ENCODE measurements around the gene PTPRO. TPM values are rescaled to one million over a fixed set of nuclear protein-coding genes. Genes with fewer than 3 reads are reported as not detected.

Gene PTPRO
- total RNA-seq, 1 experiment from 2014 or later = 0.22 TPM

DNA sequence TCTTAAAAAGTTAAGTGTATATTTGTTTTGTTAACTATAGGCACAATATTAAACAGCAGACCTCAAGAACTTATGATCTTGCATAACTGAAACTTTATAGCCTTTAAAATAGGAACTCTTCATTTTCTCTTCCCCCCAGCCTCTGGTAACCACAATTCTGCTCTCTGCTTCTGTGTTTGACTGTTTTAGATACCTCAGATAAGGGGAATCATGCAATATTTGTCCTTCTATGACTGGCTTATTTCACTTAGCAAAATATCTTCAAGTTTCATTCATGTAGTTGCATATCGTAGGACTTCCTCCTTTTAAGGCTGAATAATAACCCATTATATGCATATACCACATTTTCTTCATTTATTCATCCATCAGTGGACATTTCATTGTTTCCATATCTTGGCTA, 131.3 kb downstream of the PTPRO start:
- no peak for DNase-seq
- no peak overlapping the region for H3K27ac ChIP-seq
- H3K9me3 ChIP-seq (replicated peaks) = no peaks in the 10 kb centered on the region
- no peaks in the 10 kb centered on the region for H3K27me3 ChIP-seq
- H3K4me1 ChIP-seq = no peaks in the 10 kb centered on the region
- no peak overlapping the region for H3K4me3 ChIP-seq
- no peaks in the 10 kb centered on the region for H3K36me3 ChIP-seq

DNA sequence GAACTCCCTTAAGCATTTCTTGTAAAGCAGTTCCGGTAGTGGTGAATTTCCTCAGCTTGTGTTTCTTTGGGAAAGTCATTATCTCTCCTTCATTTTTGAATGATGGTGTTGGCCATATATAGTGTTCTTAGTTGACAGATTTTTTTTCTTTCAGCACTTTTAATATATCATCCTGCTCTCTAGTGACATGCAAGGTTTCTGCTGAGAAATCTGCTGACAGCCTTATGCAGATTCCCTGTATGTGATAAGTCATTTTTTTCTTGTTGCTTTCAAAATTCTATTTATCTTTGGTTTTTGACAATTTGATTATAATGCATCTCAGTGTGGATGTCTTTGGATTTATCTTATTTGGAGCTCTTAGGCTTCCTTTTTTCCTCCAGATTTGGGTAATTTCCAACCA, 135.7 kb downstream of the PTPRO start:
- DNase-seq = no peak
- H3K27me3 ChIP-seq = no peaks in the 10 kb centered on the region
- no peak overlapping the region for H3K4me3 ChIP-seq
- H3K27ac ChIP-seq = no peak overlapping the region
- no peaks in the 10 kb centered on the region for H3K9me3 ChIP-seq (replicated peaks)
- no peaks in the 10 kb centered on the region for H3K4me1 ChIP-seq
- no peaks in the 10 kb centered on the region for H3K36me3 ChIP-seq

DNA sequence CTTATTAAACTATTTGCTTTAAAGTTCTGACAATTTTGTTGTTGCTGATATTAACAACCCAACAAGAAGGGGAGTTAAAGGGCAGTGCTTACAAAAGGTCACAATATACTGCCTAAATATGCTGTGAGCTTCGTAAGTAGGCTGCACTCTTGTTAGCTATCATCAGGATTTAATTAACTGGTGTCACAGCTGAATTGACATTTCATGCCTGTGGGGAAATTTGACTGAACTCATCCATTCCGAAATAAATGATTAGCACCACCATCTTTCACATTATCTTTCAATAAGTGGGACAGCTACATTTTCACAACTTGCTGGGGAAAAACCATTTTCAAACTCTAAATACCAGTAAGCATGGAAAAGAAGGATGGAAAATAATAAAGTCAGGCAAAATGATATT, 146.6 kb downstream of the PTPRO start:
- H3K4me1 ChIP-seq = no peaks in the 10 kb centered on the region
- H3K4me3 ChIP-seq = no peak overlapping the region
- no peaks in the 10 kb centered on the region for H3K36me3 ChIP-seq
- DNase-seq = no peak
- H3K9me3 ChIP-seq (replicated peaks) = no peaks in the 10 kb centered on the region
- no peak overlapping the region for H3K27ac ChIP-seq
- no peaks in the 10 kb centered on the region for H3K27me3 ChIP-seq

DNA sequence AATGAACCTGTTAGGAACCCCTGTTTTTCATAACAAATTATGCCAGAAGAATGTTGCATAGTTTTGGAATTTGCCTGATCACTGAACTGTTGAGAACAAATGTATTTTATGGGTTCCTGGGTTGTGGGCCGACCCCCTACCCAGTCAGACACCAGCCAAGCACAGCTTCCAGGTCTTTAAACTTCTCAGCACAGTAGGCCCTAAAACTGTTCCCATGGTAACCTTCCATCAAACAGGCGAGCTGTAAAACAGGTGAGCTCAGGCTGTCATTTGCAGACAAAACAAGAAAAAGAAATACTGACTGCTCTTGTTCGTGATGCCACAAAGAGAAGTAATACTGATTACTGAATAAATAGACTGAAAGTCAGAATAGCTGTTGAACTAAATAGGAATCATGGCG, 147.0 kb downstream of the PTPRO start:
- Histone ChIP-seq H3K36me3 (no peaks in the 10 kb centered on the region), H3K4me1 (no peaks in the 10 kb centered on the region), H3K9me3 (replicated peaks) (no peaks in the 10 kb centered on the region), H3K4me3 (no peak overlapping the region), H3K27ac (no peak overlapping the region), H3K27me3 (no peaks in the 10 kb centered on the region)
- DNase-seq = no peak

DNA sequence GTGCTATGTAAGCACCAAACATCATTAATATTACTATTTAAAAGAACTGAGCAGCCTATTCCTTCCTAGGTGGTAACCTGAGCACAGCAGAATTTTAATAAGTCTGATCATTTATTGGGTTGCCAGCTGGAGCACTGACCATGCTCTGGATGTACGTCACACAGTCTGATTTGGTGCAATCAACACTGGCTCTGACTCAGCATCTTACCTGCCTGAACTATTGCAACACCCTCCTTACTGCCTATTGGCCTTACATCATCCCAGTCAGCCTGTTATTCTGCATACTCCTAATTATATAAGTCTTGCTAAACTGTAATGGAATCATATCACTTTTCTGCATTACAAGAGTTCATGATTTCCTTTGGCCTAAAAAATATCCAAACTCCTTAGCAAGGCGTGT, 149.7 kb downstream of the PTPRO start:
- Histone ChIP-seq H3K9me3 (replicated peaks) (no peaks in the 10 kb centered on the region), H3K36me3 (no peaks in the 10 kb centered on the region), H3K4me3 (no peak overlapping the region), H3K27me3 (no peaks in the 10 kb centered on the region), H3K27ac (no peak overlapping the region), H3K4me1 (no peaks in the 10 kb centered on the region)
- DNase-seq = no peak

DNA sequence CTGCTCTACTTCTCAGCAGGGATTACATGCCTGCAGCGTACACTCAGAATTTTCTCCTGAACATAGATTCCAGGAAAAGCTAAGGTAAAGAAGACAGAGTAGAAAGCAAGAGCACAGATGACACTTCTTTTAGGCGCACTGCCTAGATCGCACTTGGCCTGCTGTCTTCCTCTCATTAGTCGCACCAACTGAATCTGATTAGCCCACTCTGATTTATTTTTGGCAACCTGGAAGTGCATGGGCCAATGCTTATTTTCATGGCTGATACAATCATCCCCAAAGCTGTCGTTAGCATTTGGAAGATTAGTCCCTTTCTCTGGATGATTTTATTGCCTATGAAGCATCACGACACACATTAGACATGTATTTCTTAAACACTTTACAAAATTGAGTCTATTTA, 152.5 kb downstream of the PTPRO start:
- H3K9me3 ChIP-seq (replicated peaks) = no peaks in the 10 kb centered on the region
- no peaks in the 10 kb centered on the region for H3K27me3 ChIP-seq
- no peak overlapping the region for H3K4me3 ChIP-seq
- H3K36me3 ChIP-seq = no peaks in the 10 kb centered on the region
- H3K27ac ChIP-seq = no peak overlapping the region
- no peaks in the 10 kb centered on the region for H3K4me1 ChIP-seq
- DNase-seq = no peak

DNA sequence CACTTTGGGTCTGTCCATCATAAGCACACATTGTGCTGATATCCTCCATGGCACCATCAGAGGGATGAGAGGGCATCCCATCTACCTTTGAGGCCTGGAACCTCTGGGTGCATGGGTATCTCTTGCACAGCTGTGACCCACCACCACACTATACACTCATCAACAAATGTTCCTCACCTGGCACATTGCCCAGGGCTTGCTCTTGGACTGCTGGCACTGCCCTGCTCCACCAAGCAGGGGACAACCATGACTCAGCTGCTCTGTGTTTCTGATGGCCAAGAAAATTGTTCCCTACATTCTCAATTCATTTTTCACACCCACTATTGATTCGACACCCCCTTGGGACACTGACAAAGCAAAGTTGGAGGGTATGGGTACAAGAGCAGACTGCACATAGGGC, 155.5 kb downstream of the PTPRO start:
- H3K4me3 ChIP-seq = no peak overlapping the region
- no peaks in the 10 kb centered on the region for H3K36me3 ChIP-seq
- peak; percentile 4 to 5 for DNase-seq
- no peak overlapping the region for H3K27ac ChIP-seq
- no peaks in the 10 kb centered on the region for H3K27me3 ChIP-seq
- no peaks in the 10 kb centered on the region for H3K4me1 ChIP-seq
- no peaks in the 10 kb centered on the region for H3K9me3 ChIP-seq (replicated peaks)

DNA sequence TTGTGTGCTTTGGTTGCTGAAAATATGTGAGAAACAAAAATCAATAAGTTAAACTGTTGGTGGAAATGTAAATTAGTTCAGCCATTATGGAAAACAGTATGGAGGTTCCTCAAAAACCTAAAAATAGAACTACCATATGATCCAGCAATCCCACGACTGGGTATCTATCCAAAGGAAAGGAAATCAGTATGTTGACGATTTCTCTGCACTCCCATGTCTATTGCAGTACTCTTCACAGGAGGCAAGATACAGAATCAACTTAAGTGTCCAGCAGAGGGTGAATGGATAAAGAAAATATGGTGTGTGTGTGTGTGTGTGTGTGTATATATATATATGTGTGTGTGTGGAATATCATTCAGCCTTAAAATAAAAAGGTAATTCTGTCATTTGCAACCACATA, 159.5 kb downstream of the PTPRO start:
- no peaks in the 10 kb centered on the region for H3K27me3 ChIP-seq
- no peak overlapping the region for H3K27ac ChIP-seq
- no peaks in the 10 kb centered on the region for H3K9me3 ChIP-seq (replicated peaks)
- DNase-seq = no peak
- no peak overlapping the region for H3K4me3 ChIP-seq
- no peaks in the 10 kb centered on the region for H3K36me3 ChIP-seq
- no peaks in the 10 kb centered on the region for H3K4me1 ChIP-seq

DNA sequence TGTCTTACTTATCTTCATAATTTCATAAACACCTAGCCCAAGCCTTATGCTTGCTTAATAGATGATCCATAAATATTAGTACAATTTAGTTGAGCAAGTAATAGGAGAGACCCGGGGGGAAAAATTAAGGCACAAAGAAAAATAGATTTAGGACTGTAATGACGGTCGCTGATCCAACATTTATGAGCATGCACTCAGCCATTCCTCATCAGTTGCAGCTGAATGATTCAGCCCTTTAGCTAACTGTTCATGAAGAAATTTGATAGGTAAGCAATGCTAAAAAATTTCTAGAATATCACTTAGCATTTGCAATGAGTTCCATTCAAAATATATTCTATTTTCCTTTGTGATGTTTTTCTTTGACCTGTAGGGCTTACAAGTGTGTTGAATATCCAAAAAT, 163.2 kb downstream of the PTPRO start:
- H3K4me1 ChIP-seq = no peaks in the 10 kb centered on the region
- no peak overlapping the region for H3K27ac ChIP-seq
- H3K4me3 ChIP-seq = no peak overlapping the region
- H3K9me3 ChIP-seq (replicated peaks) = no peaks in the 10 kb centered on the region
- H3K36me3 ChIP-seq = no peaks in the 10 kb centered on the region
- no peaks in the 10 kb centered on the region for H3K27me3 ChIP-seq
- DNase-seq = no peak

DNA sequence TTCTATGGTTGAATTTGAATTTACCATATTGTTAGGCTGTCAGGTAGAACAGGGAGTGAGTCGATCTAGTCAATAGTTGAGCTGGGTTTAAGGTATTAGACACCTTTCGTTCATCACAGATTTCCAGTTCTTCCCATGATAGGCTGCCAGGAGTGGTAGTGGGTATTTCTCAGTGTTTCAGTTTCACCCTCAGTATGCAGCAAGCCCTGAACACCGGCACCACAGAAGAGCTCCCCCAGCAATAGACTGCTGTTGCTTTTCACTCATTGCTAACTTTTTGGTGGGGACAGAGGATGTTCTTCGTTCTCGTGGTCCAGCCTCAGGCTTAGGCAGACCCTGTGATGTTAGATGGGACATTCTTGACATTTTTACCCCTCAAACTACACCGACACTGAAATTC, 164.6 kb downstream of the PTPRO start:
- Histone ChIP-seq H3K27ac (no peak overlapping the region), H3K4me1 (no peaks in the 10 kb centered on the region), H3K36me3 (no peaks in the 10 kb centered on the region), H3K4me3 (no peak overlapping the region), H3K27me3 (no peaks in the 10 kb centered on the region), H3K9me3 (replicated peaks) (no peaks in the 10 kb centered on the region)
- no peak for DNase-seq

DNA sequence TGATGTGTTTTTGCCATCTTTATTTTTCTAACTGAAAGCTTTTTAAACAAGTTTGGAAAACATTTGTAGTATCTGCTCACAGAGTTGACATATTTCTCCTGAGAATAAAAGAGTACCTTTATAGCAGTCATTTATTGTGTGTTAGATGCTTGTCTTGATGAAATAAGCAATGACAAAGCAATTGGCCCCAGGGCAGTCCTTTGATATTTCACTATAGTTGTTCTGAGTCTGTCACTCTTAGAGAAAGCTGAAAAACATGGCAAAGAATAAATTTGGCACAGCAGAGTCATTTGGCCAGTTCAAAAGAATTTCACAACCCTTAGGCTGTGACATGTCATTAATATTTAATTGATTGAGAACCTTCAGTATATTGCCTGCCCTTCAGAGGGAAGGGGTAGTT, 166.2 kb downstream of the PTPRO start:
- Histone ChIP-seq H3K27me3 (no peaks in the 10 kb centered on the region), H3K9me3 (replicated peaks) (no peaks in the 10 kb centered on the region), H3K36me3 (no peaks in the 10 kb centered on the region), H3K4me1 (no peaks in the 10 kb centered on the region), H3K27ac (no peak overlapping the region), H3K4me3 (no peak overlapping the region)
- DNase-seq = no peak

DNA sequence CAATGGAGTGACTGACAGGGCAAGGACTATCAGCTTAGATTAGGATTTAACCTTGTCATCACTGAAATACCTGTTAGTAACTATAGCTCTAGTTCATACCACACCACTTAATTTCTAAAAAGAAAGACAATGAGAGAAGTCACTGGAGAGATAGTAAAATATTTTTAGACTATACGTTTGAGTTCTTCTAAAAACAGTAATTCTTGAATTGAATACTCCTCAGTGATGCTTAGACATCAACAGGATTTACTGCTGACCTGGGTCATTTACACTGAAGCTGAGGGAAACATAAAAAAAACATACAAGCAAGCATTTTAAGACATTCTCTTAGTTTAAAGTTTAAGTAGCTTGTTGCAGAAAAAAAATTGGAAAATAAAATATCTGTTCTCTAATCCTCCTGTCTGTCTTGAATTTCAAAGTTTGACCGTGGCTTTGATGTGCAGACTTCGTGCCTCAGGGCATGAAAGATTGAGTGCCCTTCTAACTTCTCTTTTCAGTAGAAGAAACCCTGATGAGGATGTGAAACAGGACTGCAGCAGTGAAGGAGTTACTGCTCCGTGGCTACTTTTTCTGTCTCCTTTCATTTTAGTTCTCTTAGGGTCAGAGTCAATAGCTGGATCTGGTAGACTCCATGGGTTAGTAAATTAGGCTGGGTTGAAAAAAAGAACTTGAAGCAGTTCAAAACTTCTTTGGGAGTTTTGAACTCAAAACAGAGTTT, 172.2 kb downstream of the PTPRO start:
- Histone ChIP-seq H3K4me3 (no peak overlapping the region), H3K9me3 (replicated peaks) (no peaks in the 10 kb centered on the region), H3K27me3 (no peaks in the 10 kb centered on the region), H3K27ac (no peak overlapping the region), H3K4me1 (no peaks in the 10 kb centered on the region), H3K36me3 (no peaks in the 10 kb centered on the region)
- no peak for DNase-seq

DNA sequence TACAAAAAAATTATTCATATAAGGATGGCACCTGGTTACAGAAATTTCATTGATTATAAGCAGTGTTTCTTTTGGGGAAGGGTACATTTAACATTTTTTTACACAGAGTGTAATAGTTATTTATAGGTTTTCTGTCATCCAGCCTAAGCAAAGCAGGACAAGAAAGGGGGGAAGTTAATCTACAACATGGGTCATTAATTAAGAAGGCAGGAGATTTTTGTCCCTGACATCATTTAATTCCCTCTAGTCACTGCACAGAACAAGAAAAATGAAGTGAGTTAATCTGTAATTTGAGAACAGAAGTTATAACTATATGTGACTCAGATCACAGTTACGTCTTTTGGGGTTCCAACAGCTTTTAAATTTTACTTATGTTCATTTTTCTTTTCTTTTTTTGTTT, 173.4 kb downstream of the PTPRO start:
- H3K27me3 ChIP-seq = no peaks in the 10 kb centered on the region
- H3K4me3 ChIP-seq = no peak overlapping the region
- H3K4me1 ChIP-seq = no peaks in the 10 kb centered on the region
- no peak for DNase-seq
- no peaks in the 10 kb centered on the region for H3K36me3 ChIP-seq
- H3K9me3 ChIP-seq (replicated peaks) = no peaks in the 10 kb centered on the region
- H3K27ac ChIP-seq = no peak overlapping the region

DNA sequence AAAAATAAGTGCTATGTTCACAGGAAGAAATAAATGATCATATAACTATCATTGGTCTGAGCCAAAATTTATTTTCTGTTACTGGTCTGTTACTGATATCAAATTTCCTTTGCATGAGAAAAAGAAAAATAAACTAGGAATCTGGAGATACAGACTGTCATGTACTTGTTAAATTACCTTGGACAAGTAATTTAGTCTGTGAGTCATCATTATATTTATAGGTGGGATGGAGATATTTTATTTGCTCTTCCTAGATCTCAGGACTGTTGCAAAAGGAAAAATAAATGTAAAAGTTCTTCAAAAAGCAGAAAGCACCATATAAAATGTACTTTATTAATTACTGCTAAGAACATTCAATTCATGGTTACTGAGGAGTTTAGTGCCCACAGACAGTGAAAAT, 174.4 kb downstream of the PTPRO start:
- Histone ChIP-seq H3K27ac (no peak overlapping the region), H3K36me3 (no peaks in the 10 kb centered on the region), H3K9me3 (replicated peaks) (no peaks in the 10 kb centered on the region), H3K4me1 (no peaks in the 10 kb centered on the region), H3K4me3 (no peak overlapping the region), H3K27me3 (no peaks in the 10 kb centered on the region)
- no peak for DNase-seq

DNA sequence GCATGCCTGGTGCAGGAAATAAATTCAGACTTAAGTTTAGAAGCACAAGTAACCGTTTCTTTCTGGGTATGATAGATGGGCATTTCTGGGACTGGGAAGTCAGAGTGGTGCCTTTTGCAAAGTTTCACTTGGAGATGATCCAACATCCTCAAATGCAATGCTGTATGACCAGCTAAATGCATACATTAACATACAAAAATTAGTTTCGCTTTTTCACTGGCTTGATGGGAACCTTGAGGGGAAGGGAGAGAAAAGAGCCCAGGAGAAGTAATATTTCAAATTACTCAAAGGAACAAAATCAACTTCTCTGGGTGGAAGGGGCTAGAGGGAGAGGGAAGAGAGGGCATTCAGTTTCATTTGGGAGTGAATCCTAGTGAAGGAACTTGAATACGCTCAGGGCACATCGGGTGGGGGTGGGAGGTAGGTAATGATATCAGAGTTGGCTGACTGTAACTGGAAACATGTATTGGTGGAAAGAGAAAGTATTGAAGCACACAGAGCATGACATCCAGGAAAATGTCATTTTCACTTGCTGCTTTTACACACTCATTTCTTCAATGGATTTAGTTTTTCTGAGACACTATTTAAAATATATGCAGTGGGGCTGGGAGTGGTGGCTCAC, 175.5 kb downstream of the PTPRO start:
- no peak for DNase-seq
- Histone ChIP-seq H3K36me3 (no peaks in the 10 kb centered on the region), H3K4me1 (no peaks in the 10 kb centered on the region), H3K27ac (no peak overlapping the region), H3K9me3 (replicated peaks) (no peaks in the 10 kb centered on the region), H3K27me3 (no peaks in the 10 kb centered on the region), H3K4me3 (no peak overlapping the region)

DNA sequence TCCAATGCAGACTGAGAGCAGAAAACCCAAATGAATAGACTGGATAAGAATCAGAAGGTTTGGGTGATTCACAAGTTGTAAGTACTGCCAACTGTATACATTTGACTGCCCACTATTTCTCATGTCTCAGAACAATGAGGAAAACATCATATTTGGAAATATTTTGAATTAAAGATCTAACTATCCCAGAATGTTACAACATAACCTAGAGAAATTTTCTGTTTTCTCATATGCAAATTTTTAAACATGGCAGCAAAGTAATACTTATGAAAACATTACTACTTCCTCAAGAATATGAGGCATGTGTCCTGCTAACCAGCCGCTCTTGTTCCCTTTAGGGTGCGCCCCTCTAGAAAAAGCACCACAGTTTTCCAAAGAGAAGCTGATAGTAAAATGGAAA, 179.9 kb downstream of the PTPRO start:
- no peaks in the 10 kb centered on the region for H3K36me3 ChIP-seq

More for the DNA sequence above, 179.9 kb downstream of the PTPRO start:
- H3K27ac ChIP-seq = no peak overlapping the region
- H3K4me3 ChIP-seq = no peak overlapping the region
- no peaks in the 10 kb centered on the region for H3K9me3 ChIP-seq (replicated peaks)
- DNase-seq = no peak
- no peaks in the 10 kb centered on the region for H3K27me3 ChIP-seq
- no peaks in the 10 kb centered on the region for H3K4me1 ChIP-seq

Data from SJCRH30 (cell line).